NCI-H748 treated with DMSO at 0.1 percent for 48 hours (cell line): ENCODE measurements around the gene TYK2.
A peak's percentile ranks its signal among the peaks of the same experiment; 100 is the strongest.
"Not testable (repeated sequence)": the region's sequence is repeated elsewhere in the genome, so short reads cannot be mapped to it uniquely, and the experiment has no call there.

Experiments
- DNase-seq: peaks from one replicate; lab custom pipeline; 2025; lab: John Stamatoyannopoulos, UW

TYK2 gene

GRCh38 chr19:10380313-10381102 is at the start of gene TYK2:
TSS of gene TYK2 (minus strand) at chr19:10380572. CDS start at chr19:10378406, 2,166 bp downstream.
- peak; percentile 94 for DNase-seq

- no peak for DNase-seq
Measured at GRCh38 chr19:10428996-10429381, 48.6 kb upstream of the TYK2 start.

DNA sequence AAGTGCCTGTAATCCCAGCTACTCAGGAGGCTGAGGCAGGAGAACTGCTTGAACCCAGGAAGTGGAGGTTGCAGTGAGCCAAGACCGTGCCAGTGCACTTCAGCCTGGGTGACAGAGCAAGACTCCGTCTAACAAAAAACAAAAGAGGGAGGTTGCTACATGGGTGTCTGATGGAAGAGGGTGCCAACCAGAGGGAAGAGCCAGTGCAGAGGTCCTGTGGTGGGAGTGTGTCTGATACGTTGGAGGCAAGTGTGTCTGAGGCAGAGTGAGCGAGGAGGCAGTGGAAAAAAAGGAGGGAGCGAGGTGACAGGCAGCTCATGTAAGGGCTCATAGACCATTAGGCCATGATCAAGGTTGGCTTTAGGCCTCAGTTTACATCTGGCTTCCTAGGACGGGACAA is 46.8 kb upstream of the TYK2 start:
- no peak for DNase-seq

- peak; percentile 41 for DNase-seq
Measured at GRCh38 chr19:10424011-10424637, 43.8 kb upstream of the TYK2 start.

DNA sequence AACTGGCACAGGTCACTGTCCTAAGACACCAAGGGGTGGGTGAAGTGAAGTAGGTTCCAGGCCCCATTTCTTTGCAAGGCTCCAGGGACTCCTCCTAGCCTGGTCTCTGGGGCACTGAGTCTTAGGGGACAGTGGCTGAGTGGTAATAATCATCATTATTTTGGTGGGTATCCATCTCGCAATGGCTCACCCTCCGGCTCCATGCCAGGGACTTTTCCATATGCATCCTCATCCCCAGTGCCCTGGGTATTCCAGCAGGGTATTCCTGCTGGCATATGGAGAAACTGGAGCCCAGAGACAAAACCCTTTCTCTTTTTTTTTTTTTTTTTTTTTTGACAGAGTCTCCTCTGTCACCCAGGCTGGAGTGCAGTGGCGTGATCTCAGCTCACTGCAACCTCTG is 42.5 kb upstream of the TYK2 start:
- no peak for DNase-seq

DNA sequence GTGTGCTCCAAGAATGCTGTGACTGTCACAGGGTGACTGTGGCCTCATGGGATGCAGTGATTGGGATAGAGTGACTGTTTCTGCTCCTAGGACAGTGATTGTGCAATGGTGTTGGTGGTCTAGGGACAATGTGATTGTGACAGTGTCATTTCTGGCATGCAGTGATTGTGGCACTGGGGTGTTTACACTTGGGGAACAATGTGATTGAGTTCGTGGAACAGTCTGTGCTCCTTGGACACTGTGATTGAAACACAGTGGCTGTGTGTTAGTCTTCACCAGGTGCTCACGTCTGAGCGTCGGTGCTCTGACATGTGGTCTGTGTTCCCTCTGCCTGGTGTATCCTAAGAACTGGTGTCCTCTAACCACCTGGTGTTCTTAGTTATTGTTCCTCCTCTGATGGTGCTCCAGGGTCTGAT is 41.7 kb upstream of the TYK2 start:
- DNase-seq = no peak

DNA sequence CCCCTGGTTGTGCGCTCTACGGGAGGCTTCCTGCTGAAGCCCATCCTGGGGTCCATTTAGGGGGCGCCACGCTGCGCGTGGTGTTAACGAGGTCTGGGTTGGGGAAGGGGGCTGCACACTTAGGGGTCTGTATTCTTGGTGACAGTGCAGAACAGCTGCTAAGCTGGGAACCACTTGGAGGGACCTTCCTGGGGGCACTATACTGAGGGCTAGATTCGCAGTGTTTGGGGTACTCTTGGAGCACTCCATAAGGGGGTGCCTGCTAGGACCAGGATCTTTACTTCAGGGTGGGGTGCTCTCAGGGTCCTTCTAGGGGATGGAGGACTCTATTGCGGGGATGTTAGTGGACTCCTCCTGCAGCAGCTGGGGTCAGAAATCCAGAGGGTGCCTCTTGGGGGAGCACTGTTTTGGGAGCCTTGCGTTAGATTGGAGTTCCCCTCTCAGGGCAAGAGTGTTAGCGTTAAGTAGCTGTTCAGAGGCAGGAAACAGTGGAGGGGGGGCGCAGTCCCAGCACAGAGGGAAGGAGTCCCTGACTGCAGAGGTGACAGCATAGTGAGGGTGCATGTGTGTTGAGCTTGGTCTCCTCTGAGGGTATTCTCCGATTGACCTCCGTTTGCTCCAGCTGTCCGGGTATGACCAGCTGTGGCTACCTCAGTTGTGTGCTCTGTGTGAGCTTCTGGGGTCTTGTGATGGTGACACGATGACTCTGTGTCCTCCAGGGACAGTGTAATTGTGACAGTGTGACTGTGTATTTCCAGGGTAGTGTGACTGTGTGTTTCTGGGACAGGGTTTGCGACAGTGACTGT is 41.1 kb upstream of the TYK2 start:
- DNase-seq = no peak

DNA sequence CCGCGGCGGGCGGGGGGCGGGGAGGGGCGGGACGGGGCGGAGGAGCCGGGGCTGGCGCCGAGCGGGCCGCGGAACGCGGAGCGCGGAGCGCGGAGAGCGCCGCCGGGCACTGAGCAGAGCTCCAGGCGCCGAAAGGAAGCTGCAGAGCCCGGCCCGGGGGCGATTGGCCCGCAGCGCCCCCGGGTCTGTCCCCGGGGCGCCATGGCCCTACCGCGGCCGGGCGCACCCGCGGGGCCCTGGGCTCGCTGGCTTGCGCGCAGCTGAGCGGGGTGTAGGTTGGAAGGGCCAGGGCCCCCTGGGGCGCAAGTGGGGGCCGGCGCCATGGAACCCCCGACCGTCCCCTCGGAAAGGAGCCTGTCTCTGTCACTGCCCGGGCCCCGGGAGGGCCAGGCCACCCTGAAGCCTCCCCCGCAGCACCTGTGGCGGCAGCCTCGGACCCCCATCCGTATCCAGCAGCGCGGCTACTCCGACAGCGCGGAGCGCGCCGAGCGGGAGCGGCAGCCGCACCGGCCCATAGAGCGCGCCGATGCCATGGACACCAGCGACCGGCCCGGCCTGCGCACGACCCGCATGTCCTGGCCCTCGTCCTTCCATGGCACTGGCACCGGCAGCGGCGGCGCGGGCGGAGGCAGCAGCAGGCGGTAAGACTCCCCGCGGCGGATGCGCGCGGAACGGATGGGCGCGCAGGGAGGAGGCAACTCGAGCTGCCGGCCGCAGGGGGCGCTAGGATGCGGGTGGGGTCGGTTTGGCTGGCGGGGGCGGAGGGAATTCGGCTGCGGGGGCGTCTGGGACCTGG is 40.3 kb upstream of the TYK2 start, which contains the start of gene PDE4A:
TSS of gene PDE4A (plus strand) at position 95 of the 796 bp plus-strand sequence. CDS start at position 322, 227 bp downstream.
- DNase-seq = no peak

DNA sequence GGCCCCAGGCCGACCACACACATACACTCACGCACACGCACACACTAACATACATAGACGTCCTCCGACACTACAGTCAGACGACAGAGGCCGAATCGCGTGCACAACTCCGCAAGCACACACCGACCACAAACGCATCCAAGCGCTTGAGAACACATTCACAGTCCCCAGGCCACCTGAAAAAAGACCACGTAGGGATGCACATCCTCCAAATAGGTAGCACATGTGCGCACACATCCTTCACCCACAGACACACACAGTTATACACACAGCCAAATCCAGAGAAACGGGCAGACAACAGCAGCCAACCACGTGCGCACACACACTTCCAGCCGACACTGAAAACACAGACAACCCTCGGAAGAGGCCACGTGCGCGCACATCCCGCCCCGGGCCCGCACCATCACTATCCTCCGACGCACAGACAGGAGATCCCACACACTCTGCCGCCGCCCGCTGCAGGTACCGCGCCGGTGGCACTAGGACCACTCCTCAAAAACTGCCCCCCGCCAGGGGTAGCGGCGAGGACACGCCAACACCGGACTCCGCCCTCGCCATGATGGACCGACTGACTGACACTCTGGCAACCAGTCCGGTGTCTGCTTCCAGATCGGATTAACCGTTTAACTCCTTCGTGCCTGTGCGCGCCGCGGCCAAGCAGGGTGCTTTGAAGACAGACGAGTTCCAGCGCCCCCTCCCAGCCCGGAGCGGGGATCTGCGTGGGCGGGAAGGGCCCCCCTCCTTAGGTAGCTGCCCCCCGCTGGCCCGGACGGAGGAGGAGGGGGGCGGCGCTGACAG is 39.5 kb upstream of the TYK2 start:
- peak; percentile 30 for DNase-seq

- no peak for DNase-seq
Measured at GRCh38 chr19:10419200-10419645, 38.9 kb upstream of the TYK2 start.

DNA sequence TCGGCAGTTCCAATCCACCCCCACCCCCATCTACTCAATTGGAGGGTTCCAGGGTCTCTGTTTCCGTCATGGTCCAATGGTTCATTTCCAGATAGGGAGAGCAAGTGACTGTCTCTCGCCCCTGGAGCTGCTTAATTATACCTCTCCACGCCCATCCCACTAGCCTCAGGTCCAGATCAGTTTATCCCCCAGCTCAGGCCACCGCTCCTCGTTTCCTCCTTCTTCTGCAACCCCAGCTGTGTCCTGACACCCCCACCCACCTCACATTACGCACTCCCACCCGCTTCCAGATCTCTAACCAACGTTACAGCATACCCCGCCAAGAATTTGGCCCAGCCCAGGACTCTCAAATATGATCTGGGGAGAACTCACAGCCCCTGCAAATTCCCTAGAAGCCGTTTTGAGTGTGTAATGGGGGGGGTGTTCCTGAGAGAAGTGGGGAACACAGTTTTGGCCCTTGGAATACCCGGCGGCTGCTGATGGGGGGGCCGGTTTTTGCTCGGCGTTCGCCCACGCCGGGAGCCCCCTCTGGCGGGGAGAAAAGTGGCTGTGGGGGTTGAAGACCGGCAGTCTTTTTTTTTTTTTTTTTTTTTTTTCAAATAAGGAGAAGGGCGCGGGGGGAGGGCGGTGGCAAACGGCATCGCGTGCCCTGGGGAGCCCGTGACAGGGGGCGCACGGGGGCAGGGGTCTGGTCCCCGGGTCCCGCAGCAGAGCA is 38.3 kb upstream of the TYK2 start:
- no peak for DNase-seq

DNA sequence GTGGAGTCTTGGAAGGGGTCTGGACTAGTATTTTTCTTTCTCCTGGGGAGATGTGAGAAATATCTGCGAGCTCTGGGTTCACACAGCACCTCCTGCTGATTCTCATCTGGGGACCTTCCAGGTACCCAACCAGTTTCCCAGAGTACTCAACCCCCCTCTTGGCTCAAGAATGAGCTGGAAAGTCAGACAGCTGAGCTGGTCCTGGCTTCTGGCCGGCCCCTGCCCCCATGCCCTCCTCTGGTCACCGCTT is 37.8 kb upstream of the TYK2 start:
- no peak for DNase-seq

DNA sequence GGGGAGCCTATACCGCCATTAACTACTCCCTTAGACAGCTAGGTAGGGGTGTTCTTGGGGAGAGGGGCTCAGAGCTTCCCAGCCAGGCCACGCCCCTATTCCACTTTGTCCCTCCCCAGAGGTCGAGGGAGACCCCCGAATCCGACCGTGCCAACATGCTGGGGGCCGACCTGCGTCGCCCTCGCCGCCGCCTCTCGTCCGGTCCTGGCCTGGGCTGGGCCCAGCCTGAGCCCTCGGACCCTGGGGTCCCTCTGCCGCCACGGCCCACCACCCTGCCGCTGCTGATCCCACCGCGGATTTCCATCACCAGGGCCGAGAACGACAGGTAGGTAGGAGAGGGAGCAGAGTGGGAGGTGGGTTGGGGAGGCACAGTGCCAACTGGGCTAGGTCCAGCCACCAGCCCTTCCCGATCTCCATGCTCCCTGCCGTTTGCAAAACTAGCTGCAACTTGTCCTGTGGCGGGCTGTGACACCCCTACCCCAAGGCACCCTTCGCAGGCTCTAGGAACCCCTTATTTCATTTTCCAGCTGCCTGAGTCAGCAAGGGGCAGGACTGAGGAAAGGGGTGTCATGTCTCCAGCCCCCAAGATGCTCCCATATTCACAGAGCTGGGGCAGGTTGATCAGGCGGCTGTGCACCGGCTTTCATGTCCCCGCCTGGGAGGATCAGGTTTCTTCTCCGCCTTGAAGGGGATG is 37.3 kb upstream of the TYK2 start:
- no peak for DNase-seq

DNA sequence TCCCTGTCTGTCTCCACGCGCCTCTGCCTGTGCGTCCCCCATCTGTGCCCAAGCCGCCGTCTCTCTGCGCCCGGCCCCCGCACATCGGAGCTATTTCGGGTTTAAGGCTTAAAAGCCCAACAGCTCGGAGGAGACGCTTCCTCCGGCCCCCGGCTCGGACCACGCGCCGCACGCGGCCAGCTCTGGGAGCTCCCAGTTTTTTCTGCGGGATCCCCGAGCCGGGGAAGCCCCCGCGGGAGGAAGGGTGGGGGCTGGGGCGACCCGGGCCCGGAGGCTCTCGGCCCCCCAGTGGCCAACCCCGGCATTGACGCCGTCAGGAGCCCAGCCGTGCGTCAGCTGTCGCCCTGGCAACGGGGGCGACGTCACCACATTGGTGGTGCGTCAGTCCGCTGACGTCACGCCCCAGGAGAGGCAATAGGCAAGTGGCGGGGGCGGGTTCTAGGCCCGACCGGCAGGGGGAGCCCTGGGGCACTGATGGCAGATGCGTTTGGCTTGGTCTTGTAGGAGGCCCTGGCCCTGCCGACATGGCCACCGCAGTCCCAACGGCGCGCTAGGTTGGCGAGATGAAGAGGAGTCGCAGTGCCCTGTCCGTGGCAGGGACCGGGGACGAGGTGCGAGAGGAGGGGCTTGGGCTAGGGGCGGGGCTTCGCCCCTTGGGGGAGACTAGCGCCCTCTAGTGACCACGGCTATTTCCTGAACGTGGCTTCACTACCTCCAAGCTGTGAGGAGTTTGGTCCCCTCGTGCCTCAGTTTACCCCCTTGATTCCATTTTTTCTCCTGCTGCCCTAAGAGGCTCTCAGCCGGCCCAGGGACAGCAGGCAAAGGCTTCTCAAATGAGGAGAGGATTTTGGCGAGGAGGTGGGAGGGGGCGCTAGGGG is 36.2 kb upstream of the TYK2 start:
- DNase-seq = peak; percentile 86

DNA sequence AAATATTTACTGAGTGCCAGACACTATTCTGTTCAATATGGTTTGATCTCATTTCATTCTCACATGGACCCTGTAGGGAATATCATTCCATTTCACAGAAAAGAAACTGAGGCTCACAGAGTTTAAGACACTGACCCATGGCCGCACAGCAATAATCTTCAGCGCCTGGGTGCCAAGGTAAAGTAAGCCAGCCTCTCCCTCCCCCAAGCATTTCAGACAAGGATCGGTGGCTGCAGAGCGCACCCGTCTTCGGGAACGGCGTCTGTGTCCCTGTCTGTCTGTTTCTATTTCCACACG is 35.7 kb upstream of the TYK2 start:
- DNase-seq = no peak

- DNase-seq = no peak
Measured at GRCh38 chr19:10412257-10412977, 32.0 kb upstream of the TYK2 start.

- DNase-seq = not testable (repeated sequence)
Measured at GRCh38 chr19:10411224-10411623, 30.9 kb upstream of the TYK2 start.

GRCh38 chr19:10408511-10409283 is 28.3 kb upstream of the TYK2 start:
- no peak for DNase-seq
